Activated CD4-positive, alpha-beta T cell treated with anti-CD3 and anti-CD28 coated beads for 36 hours (primary cell): ENCODE data around the gene SNAPIN. TPM values are rescaled to one million over a fixed set of nuclear protein-coding genes. Genes with fewer than 3 reads are reported as not detected.

Source experiments
- ATAC-seq: fragments of 200-7000 bp; cut with Tn5 transposase; one replicate; pipeline ENCODE4 v1.10.0; 2021; ENCODE audit warnings: mild to moderate bottlenecking, moderate library complexity
- CTCF ChIA-PET: fragments of 350-600 bp; sonication (Branson Sonifier 250); formaldehyde crosslinking; loops from one replicate; lab custom pipeline; 2021; ENCODE audit warnings: antibody characterized with exemption; lab: Charles Lee
- POLR2A ChIA-PET: fragments of 350-600 bp; sonication (Branson Sonifier 250); formaldehyde crosslinking; loops from one replicate; lab custom pipeline; 2021; ENCODE audit warnings: antibody characterized with exemption, inconsistent platforms; lab: Charles Lee
- DNase-seq: peaks from one replicate; pipeline ENCODE4 v3.0.0-alpha.2; 2020
- H3K27ac Mint-ChIP-seq: one replicate; pipeline ENCODE4 v1.8.0; 2021; ENCODE audit warnings: mixed read lengths
- H3K27me3 Mint-ChIP-seq: one replicate; pipeline ENCODE4 v1.8.0; 2021; ENCODE audit warnings: mixed read lengths
- H3K36me3 Mint-ChIP-seq: one replicate; pipeline ENCODE4 v1.8.0; 2021; ENCODE audit warnings: low read depth, mixed read lengths
- H3K4me1 Mint-ChIP-seq: one replicate; pipeline ENCODE4 v1.8.0; 2021; ENCODE audit warnings: mixed read lengths
- H3K4me3 Mint-ChIP-seq: one replicate; pipeline ENCODE4 v1.8.0; 2021; ENCODE audit warnings: mild to moderate bottlenecking, moderate library complexity, mixed read lengths
- H3K9me3 Mint-ChIP-seq: one replicate; pipeline ENCODE4 v1.8.0; 2021; ENCODE audit warnings: low read depth, mixed read lengths
- intact Hi-C, 2 experiments: fragments of 100-400 bp; cut with DNase I in 1 of 2; cut with micrococcal nuclease in 1 of 2; formaldehyde crosslinking; loops; one replicate each; pipeline versions ENCODE4 v1.14.2 to v1.15.1; 2022 to 2024; cut with DNase I, micrococcal nuclease
- total RNA-seq, 2 experiments: library from RNA; stranded (reverse); gene quantifications; one replicate each; pipeline ENCODE4 v1.2.3, GENCODE V29; 2021

The SNAPIN gene
- total RNA-seq, 2 experiments from 2014 or later: 34.2 to 38.4 TPM

DNA sequence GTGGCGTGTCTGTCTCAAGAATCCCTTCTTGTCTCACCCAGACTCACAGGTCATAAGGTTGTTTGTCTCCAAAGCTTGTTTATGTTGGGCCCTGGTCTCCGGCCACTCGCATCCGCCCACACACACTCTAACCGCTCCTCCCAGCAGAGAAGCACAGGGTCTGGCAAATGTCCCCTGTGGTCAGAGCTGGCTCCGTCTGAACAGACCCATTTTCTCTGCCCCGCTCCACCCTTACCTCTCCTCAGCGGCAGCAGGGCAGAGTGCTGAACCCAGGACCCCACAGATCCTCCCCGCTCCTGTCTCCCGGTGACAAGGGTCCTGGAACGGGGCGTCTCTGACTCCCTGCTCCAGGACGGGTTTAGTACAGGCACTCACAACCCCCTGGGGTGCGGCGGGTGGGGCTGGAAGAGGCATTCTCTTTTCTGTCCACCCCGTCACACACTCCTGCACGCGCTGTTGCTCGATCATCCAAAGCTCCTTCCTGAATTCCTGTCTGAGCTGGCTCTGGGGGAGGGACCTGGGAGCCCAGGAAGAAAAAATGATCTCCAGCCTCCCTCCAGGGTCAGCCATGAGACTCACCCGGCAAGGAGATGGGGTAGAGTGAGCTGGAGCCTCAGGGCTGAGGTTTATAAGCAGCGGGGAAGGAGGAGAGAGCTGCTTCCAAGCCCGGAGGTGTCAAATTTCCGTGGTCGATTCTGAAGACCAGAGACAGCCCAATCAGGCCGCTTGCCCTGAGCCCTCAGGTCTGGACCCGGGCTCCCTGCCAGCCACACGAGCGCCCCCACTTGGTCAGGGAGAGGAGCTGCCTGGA lies 31.4 kb upstream of the SNAPIN start, which contains the start of gene S100A13:
S100A13 (minus strand) TSS at position 602 of the 811 bp plus-strand sequence. CDS start 1,033 bp downstream, outside the sequence.
- no peak within 1 kb of the TSS for H3K27ac Mint-ChIP-seq
- H3K27me3 Mint-ChIP-seq: peaks cover 2% of the 10 kb centered on the region
- H3K9me3 Mint-ChIP-seq: no peaks in the 10 kb centered on the region
- intact Hi-C loops: no loop called here
- no peak within 1 kb of the TSS for H3K4me3 Mint-ChIP-seq
- POLR2A ChIA-PET: no interaction called here
- CTCF ChIA-PET: interaction anchor here (0.6 to 7.1 kb wide), 7 partner anchors 10 to 116 kb away, joined by 3 to 60 read pairs (median 3); partner anchors contain the start of gene S100A14
- H3K36me3 Mint-ChIP-seq: no peaks in the 10 kb centered on the region
- no peak for ATAC-seq
- peaks cover 13% of the 10 kb centered on the region for H3K4me1 Mint-ChIP-seq
- peak; percentile 57 for DNase-seq

DNA sequence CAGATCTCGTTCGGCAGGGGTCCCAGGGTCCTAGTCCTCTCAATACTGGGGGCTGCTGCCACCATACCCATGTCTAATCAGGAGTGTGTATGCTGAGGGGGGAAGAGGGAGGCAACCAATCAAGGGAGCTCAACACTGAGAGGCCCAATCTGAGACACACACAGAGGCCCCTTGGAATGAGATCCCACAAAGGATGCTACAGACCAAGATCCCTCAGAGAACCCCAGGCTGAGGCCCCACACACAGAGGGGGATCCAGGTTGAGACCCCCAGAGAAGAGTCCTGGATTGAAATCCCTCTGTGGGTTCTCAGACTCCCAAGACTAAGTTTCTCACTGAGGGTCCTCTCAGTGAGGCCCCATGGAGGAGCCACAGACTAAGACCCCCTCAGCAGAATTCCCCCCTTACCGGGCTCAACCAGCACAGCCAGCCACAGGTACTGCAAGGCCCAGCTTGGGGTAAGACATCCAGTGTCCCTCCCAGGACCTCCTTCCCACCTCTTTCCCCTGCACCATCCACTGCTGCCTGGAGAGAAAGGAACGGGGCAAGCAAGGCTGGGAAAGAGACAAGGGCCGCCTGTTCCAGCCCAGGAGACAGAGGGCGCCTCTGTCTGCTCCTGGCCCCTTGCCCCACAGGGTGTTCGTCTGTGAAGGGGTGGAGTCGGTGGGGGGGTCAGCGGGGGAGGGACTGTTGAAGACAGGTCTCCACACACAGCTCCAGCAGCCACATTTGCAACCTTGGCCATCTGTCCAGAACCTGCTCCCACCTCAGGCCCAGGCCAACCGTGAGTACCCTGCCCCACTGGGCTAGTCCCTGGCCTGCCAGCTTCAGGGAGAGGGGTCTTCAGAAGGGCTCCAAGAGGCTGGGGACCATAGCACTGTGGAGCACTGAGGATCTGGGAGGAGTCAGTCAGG lies 30.5 kb upstream of the SNAPIN start, which contains the start of gene S100A1:
S100A1 (plus strand) TSS at position 720 of the 912 bp plus-strand sequence. CDS start 2,088 bp downstream, outside the sequence.
- H3K27ac Mint-ChIP-seq: no peak within 1 kb of the TSS

GRCh38 chr1:153628638-153629342 lies 29.7 kb upstream of the SNAPIN start:
- intact Hi-C loops: no loop called here
- no peaks in the 10 kb centered on the region for H3K36me3 Mint-ChIP-seq
- H3K27me3 Mint-ChIP-seq: peaks cover 2% of the 10 kb centered on the region
- H3K4me3 Mint-ChIP-seq: no peak overlapping the region
- DNase-seq (no peak), ATAC-seq (no peak)
- CTCF ChIA-PET: interaction anchor here (1.1 to 7.1 kb wide), 4 partner anchors 10 to 118 kb away, joined by 3 to 60 read pairs (median 5); partner anchors contain the start of gene S100A14
- no peak overlapping the region for H3K27ac Mint-ChIP-seq
- H3K4me1 Mint-ChIP-seq: peaks cover 27% of the 10 kb centered on the region
- POLR2A ChIA-PET: interaction anchor here (0.7 kb wide), 1 partner anchor 12 kb away, joined by 3 read pairs; no protein-coding TSS in a partner anchor
- H3K9me3 Mint-ChIP-seq: no peaks in the 10 kb centered on the region

More for the DNA sequence above, 30.5 kb upstream of the SNAPIN start, which contains the start of gene S100A1:
- DNase-seq (no peak), ATAC-seq (no peak)
- intact Hi-C loops: no loop called here
- H3K9me3 Mint-ChIP-seq: no peaks in the 10 kb centered on the region
- POLR2A ChIA-PET: interaction anchor here (0.7 kb wide), 1 partner anchor 12 kb away, joined by 3 read pairs; no protein-coding TSS in a partner anchor
- CTCF ChIA-PET: interaction anchor here (0.8 to 7.1 kb wide), 7 partner anchors 10 to 117 kb away, joined by 3 to 60 read pairs (median 3); partner anchors contain the start of gene S100A14
- no peak within 1 kb of the TSS for H3K4me3 Mint-ChIP-seq
- no peaks in the 10 kb centered on the region for H3K36me3 Mint-ChIP-seq
- H3K4me1 Mint-ChIP-seq: peaks cover 20% of the 10 kb centered on the region
- H3K27me3 Mint-ChIP-seq: peaks cover 2% of the 10 kb centered on the region

- no peak overlapping the region for H3K27ac Mint-ChIP-seq
- ChIA-PET POLR2A (no interaction called here), CTCF (interaction anchor here (1.1 to 7.1 kb wide), 4 partner anchors 9 to 119 kb away, joined by 3 to 60 read pairs (median 5); partner anchors contain the start of gene S100A14)
- H3K27me3 Mint-ChIP-seq: peaks cover 2% of the 10 kb centered on the region
- peaks cover under 1% of the 10 kb centered on the region for H3K36me3 Mint-ChIP-seq
- intact Hi-C loops: no loop called here
- H3K9me3 Mint-ChIP-seq: no peaks in the 10 kb centered on the region
- ATAC-seq (no peak), DNase-seq (no peak)
- H3K4me3 Mint-ChIP-seq: no peak overlapping the region
- peaks cover 27% of the 10 kb centered on the region for H3K4me1 Mint-ChIP-seq
Measured at GRCh38 chr1:153629343-153629665, 29.2 kb upstream of the SNAPIN start.

- Mint-ChIP-seq H3K9me3 (no peaks in the 10 kb centered on the region), H3K4me3 (no peak overlapping the region), H3K4me1 (peaks cover 28% of the 10 kb centered on the region), H3K27ac (no peak overlapping the region), H3K36me3 (peaks cover 5% of the 10 kb centered on the region), H3K27me3 (peaks cover 2% of the 10 kb centered on the region)
- no peak for DNase-seq
- POLR2A ChIA-PET: no interaction called here
- intact Hi-C loops: loop anchor here (5.0 kb wide), 2 partner anchors 97 to 118 kb away; partner anchors contain the start of gene INTS3 (in 1 of the 2)
- CTCF ChIA-PET: interaction anchor here (1.4 to 7.1 kb wide), 4 partner anchors 8 to 119 kb away, joined by 3 to 60 read pairs (median 5); partner anchors contain the start of gene S100A14
- no peak for ATAC-seq
Measured at GRCh38 chr1:153629971-153630370, 28.5 kb upstream of the SNAPIN start.

GRCh38 chr1:153630384-153630783 lies 28.1 kb upstream of the SNAPIN start:
- ChIA-PET CTCF (interaction anchor here (1.4 to 7.1 kb wide), 3 partner anchors 9 to 120 kb away, joined by 3 to 60 read pairs (median 5); partner anchors contain the start of gene S100A14), POLR2A (no interaction called here)
- ATAC-seq (no peak), DNase-seq (no peak)
- Mint-ChIP-seq H3K9me3 (no peaks in the 10 kb centered on the region), H3K36me3 (peaks cover 6% of the 10 kb centered on the region), H3K27me3 (peaks cover 2% of the 10 kb centered on the region), H3K27ac (no peak overlapping the region), H3K4me3 (no peak overlapping the region), H3K4me1 (peaks cover 29% of the 10 kb centered on the region)
- intact Hi-C loops: loop anchor here (5.0 kb wide), 2 partner anchors 97 to 118 kb away; partner anchors contain the start of gene INTS3 (in 1 of the 2)

GRCh38 chr1:153631047-153632022 lies 27.2 kb upstream of the SNAPIN start:
- H3K4me3 Mint-ChIP-seq: no peak overlapping the region
- intact Hi-C loops: loop anchor here (2.0 to 5.0 kb wide), 4 partner anchors 96 to 1597 kb away; partner anchors contain the start of genes GATAD2B (in 1 of the 2) and INTS3 (in 1 of the 2)
- ChIA-PET POLR2A (interaction anchor here (0.6 to 0.8 kb wide), 2 partner anchors 12 to 102 kb away, joined by 3 to 8 read pairs; no protein-coding TSS in a partner anchor), CTCF (interaction anchor here (1.0 to 7.1 kb wide), 4 partner anchors 10 to 121 kb away, joined by 3 to 60 read pairs (median 5); partner anchors contain the start of gene S100A14)
- H3K4me1 Mint-ChIP-seq: peaks cover 35% of the 10 kb centered on the region
- H3K27me3 Mint-ChIP-seq: peaks cover 2% of the 10 kb centered on the region
- DNase-seq: peak; percentile 25
- peak overlapping the region; percentile 59 for H3K27ac Mint-ChIP-seq
- ATAC-seq: peak; percentile 8
- peaks cover 13% of the 10 kb centered on the region for H3K36me3 Mint-ChIP-seq
- no peaks in the 10 kb centered on the region for H3K9me3 Mint-ChIP-seq

DNA sequence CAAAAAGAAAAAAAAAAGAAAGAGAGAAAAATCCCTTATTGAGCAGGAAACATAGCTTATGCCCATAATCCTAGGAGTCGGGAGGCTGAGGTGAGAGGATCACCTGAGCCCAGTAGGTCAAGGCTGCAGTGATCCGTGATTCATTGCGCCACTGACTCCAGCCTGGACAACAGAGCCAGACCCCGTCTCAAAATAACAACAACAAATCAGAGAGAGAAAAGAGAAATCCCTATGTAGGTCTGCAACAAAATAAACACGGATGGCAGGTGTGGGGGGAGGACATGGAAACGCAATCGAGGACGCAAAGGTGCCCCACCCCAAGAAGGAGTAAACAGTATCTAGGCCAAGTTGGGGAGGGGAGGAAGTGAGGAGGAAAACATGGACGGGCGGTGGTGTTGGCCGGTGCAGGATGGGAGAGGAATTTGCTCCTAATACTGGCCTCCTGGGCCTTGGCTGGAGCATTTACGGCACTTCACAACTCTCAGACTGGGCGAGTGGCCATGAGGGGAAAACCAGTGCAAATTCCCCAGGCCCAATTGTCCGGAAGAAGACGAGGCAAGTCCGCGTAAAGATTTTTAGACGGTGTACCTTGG lies 25.2 kb upstream of the SNAPIN start:
- no peaks in the 10 kb centered on the region for H3K9me3 Mint-ChIP-seq
- H3K4me3 Mint-ChIP-seq: peak overlapping the region; percentile 98
- no peaks in the 10 kb centered on the region for H3K27me3 Mint-ChIP-seq
- no peak for DNase-seq
- CTCF ChIA-PET: interaction anchor here (0.9 to 7.1 kb wide), 11 partner anchors 10 to 125 kb away, joined by 3 to 60 read pairs (median 5); partner anchors contain the start of genes ILF2, S100A14, S100A2 and SNAPIN
- peaks cover 30% of the 10 kb centered on the region for H3K36me3 Mint-ChIP-seq
- intact Hi-C loops: loop anchor here (1.0 to 5.0 kb wide), 5 partner anchors 16 to 1598 kb away; partner anchors contain the start of genes GATAD2B (in 1 of the 2) and INTS3 (in 1 of the 2)
- peak overlapping the region; percentile 98 for H3K27ac Mint-ChIP-seq
- ATAC-seq: no peak
- peaks cover 50% of the 10 kb centered on the region for H3K4me1 Mint-ChIP-seq
- POLR2A ChIA-PET: interaction anchor here (0.6 to 1.8 kb wide), 14 partner anchors 11 to 587 kb away, joined by 3 to 13 read pairs (median 6); partner anchors contain the start of genes DENND4B, ILF2, RPS27 and S100A4
